Measurements from ENCODE around the gene KAZN. TPM values are rescaled to one million over a fixed set of nuclear protein-coding genes. Genes with fewer than 3 reads are reported as not detected.
A peak's percentile ranks its signal among the peaks of the same experiment; 100 is the strongest.

The KAZN gene
- total and polyA plus RNA-seq, 2 of the 8 experiments (the other 6 are each of a cell fraction or from before 2014, with no cell fraction given) = 3.7 to 11.8 TPM

DNA sequence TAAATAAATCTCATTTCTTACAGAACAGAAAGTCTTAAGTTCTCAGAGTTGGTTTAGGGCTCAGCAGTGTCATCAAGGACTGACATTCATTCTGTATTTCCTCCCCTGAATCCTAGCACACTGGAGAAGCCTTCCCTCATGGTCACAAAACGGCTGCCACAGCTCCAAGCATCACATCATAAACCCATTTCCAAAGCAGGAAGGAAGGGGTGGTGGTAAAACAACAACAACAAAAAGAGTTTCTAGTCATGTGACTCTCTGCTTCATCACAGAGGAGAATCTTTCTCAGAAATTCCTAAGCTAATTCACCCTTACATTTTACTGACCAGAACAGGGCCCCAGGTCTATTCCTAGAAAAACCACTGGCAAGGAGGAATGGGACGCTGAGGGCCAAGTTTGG, 210.3 kb downstream of the KAZN start:
- H3K36me3 ChIP-seq (ENCODE audit: control insufficient read depth in 2 of 4, insufficient read depth in 4 of 4, low read length in 3 of 4) = no peaks in the 10 kb centered on the region
- H2BK12ac ChIP-seq (ENCODE audit: low read depth, low read length) = no peak overlapping the region
- no peak overlapping the region for H3K4ac ChIP-seq (replicated peaks; ENCODE audit: insufficient read length, low read depth, low read length)
- no peak overlapping the region for H4K91ac ChIP-seq (replicated peaks; ENCODE audit: insufficient read length, low read length)
- H3K4me3 ChIP-seq (ENCODE audit: extremely low read depth in 1 of 4, insufficient read depth in 2 of 4, low read depth in 3 of 4, low read length in 4 of 4) = no peak overlapping the region
- no peak overlapping the region for H3K56ac ChIP-seq (replicated peaks; ENCODE audit: insufficient read length, low read depth, low read length)
- no peak overlapping the region for H2BK120ac ChIP-seq (replicated peaks; ENCODE audit: low read depth, low read length)
- H3K4me1 ChIP-seq (replicated peaks in 1 of 4; ENCODE audit: control insufficient read depth in 3 of 4, insufficient read depth in 4 of 4, low read length in 3 of 4) = peaks cover 0 to 3% (median 0%) of the 10 kb centered on the region in 4 experiments; a peak in 1 of 7 replicates
- H3K9ac ChIP-seq (replicated peaks in 1 of 4; ENCODE audit: extremely low read depth in 1 of 4, low read depth in 3 of 4, low read length in 3 of 4) = no peak overlapping the region
- H3K27ac ChIP-seq (ENCODE audit: low read depth, low read length) = no peak overlapping the region
- TF ChIP-seq EP300 (IDR thresholded peaks at IDR 0.05; ENCODE audit: borderline replicate concordance in 1 of 2, low read depth in 2 of 2, low read length in 2 of 2) = no peak
- peak; percentile 59 for TF ChIP-seq KDM1A (IDR thresholded peaks at IDR 0.05; ENCODE audit: borderline replicate concordance, low read length)
- TF ChIP-seq SRF (IDR thresholded peaks at IDR 0.05; ENCODE audit: low read depth, low read length) = no peak
- H3K14ac ChIP-seq (ENCODE audit: insufficient read length) = no peak overlapping the region
- H2AFZ ChIP-seq (ENCODE audit: low read length) = no peak overlapping the region
- peaks cover 15 to 20% of the 10 kb centered on the region in 2 experiments for H3K9me3 ChIP-seq (ENCODE audit: insufficient read depth in 2 of 2, low read depth in 1 of 2, low read length in 1 of 2)
- H3K23me2 ChIP-seq (ENCODE audit: low read depth, low read length) = no peaks in the 10 kb centered on the region
- no peaks in the 10 kb centered on the region for H3K79me2 ChIP-seq (ENCODE audit: control insufficient read depth in 1 of 2, insufficient read depth in 2 of 2, low read length in 2 of 2)
- CTCF ChIA-PET (ENCODE audit: partially characterized antibody) = no interaction called here
- H4K20me1 ChIP-seq (replicated peaks in 1 of 2; ENCODE audit: control insufficient read depth in 1 of 2, insufficient read depth in 2 of 2, low read length in 2 of 2) = no peaks in the 10 kb centered on the region
- H3K18ac ChIP-seq (ENCODE audit: extremely low read depth, low read length) = no peak overlapping the region
- FAIRE-seq (no peak), DNase-seq (ENCODE audit: low read depth in 1 of 2, low spot score in 2 of 2) (no peak)
- H3K4me2 ChIP-seq (ENCODE audit: insufficient read depth in 1 of 2, low read depth in 2 of 2, low read length in 2 of 2) = no peak overlapping the region
- no peaks in the 10 kb centered on the region; the same call in 1 of the 2 replicates for H3K79me1 ChIP-seq (ENCODE audit: low read depth, low read length)
- H2BK5ac ChIP-seq (ENCODE audit: low read depth, low read length) = no peak overlapping the region
- 91% methylated on average over 2 of the region's 2 CpGs; no CpG with 5 or more reads in 1 of the 2 experiments for WGBS, 2 experiments (ENCODE audit: extremely low coverage in 1 of 2, insufficient coverage in 1 of 2, insufficient read length in 1 of 2, insufficient replicate concordance in 2 of 2, low coverage in 1 of 2, low lambda C conversion rate in 2 of 2, missing lambda C conversion rate in 1 of 2)
- no peak overlapping the region for H2AK5ac ChIP-seq (ENCODE audit: low read depth, low read length)
- H4K5ac ChIP-seq (ENCODE audit: insufficient read length, low read depth, low read length) = no peak overlapping the region
- H2BK15ac ChIP-seq (ENCODE audit: low read length) = no peak overlapping the region
- POLR2A ChIA-PET (ENCODE audit: partially characterized antibody) = interaction anchor here (0.6 kb wide), 1 partner anchor 163 kb away, joined by 3 read pairs; no protein-coding TSS in a partner anchor
- no peak overlapping the region for H2BK20ac ChIP-seq (ENCODE audit: low read length)
- no peaks in the 10 kb centered on the region; a peak in 1 of 7 replicates for H3K27me3 ChIP-seq (replicated peaks in 1 of 4; ENCODE audit: control insufficient read depth in 3 of 4, extremely low read depth in 1 of 4, insufficient read depth in 3 of 4, low read length in 3 of 4)
- H4K8ac ChIP-seq (ENCODE audit: extremely low read depth, insufficient read depth, low read length) = no peak overlapping the region
- no peak overlapping the region for H3K23ac ChIP-seq (ENCODE audit: insufficient read length)
